Measurements from ENCODE around the gene POMT2.

POMT2 gene

DNA sequence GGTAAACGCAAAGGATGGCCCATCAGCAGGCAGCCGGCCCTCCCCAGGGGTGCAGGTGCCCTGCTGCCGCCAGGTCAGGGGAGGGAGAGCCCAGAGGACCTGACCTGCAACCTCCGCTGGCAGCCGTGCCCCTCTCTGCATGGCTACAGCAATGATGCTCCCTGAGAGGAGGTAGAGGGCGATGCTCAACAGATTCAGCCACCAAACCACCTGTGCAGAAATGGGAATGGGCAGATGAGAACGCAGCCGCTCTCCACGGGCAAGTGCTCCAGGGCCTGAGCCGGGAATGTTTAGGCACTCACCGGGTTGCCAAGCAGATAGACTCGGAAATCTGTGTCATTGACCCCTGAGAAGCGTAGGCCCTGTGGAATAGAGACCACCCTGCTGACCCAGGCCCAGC lies 41.0 kb downstream of the POMT2 start:
- H3K4me1 Mint-ChIP-seq: peaks cover 6% of the 10 kb centered on the region
- TF ChIP-seq, protein P1, sequence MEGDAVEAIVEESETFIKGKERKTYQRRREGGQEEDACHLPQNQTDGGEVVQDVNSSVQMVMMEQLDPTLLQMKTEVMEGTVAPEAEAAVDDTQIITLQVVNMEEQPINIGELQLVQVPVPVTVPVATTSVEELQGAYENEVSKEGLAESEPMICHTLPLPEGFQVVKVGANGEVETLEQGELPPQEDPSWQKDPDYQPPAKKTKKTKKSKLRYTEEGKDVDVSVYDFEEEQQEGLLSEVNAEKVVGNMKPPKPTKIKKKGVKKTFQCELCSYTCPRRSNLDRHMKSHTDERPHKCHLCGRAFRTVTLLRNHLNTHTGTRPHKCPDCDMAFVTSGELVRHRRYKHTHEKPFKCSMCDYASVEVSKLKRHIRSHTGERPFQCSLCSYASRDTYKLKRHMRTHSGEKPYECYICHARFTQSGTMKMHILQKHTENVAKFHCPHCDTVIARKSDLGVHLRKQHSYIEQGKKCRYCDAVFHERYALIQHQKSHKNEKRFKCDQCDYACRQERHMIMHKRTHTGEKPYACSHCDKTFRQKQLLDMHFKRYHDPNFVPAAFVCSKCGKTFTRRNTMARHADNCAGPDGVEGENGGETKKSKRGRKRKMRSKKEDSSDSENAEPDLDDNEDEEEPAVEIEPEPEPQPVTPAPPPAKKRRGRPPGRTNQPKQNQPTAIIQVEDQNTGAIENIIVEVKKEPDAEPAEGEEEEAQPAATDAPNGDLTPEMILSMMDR (IDR thresholded peaks at IDR 0.05): no peak
- H3K9me3 Mint-ChIP-seq: no peaks in the 10 kb centered on the region
- H3K36me3 Mint-ChIP-seq (ENCODE audit: low read depth): peaks cover 19% of the 10 kb centered on the region
- H3K27ac Mint-ChIP-seq: no peak overlapping the region
- no peak for DNase-seq
- H3K27me3 Mint-ChIP-seq (ENCODE audit: low read depth, poor library complexity): no peaks in the 10 kb centered on the region
- no peak overlapping the region for H3K4me3 Mint-ChIP-seq

DNA sequence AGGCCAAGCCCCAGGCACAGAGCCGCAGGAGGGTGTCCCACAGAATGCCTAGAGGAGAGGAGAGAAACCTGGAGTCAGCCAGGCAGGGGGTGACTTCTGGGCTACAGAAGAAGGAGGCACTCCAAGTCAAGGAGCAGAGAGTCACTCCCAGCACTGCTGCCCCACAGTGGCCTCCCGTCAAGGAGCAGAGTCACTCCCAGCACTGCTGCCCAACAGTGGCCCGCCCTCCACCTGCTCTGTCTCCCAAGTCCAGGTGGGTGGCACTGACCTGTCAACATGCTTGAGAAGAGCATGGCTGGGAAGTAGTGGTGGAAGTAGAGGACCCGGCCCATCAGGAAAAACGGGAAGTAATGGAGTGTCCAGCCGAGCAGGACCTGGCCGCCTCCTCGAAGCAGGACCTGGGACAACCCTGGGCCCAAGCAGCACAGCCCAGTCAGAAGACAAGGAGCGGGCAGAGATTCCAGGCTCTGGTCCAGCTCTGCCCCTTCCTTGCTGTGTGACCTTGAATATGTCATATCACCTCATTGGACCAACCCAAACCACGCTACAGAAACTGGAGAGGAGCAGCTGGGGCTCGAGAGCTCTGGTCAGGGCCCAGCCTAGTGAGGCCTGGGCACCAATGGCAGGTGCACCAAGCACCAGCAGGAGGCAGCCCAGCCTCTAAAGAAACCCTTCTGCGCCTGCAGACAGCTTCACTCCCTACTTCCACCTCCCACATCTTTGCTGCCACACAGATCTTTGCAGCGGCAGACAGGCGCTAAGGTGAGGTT lies 42.0 kb downstream of the POMT2 start:
- H3K9me3 Mint-ChIP-seq: no peaks in the 10 kb centered on the region
- TF ChIP-seq, protein P1 (IDR thresholded peaks at IDR 0.05): no peak
- H3K27me3 Mint-ChIP-seq (ENCODE audit: low read depth, poor library complexity): peaks cover 8% of the 10 kb centered on the region
- no peak overlapping the region for H3K4me3 Mint-ChIP-seq
- H3K4me1 Mint-ChIP-seq: peaks cover 6% of the 10 kb centered on the region
- peaks cover 12% of the 10 kb centered on the region for H3K36me3 Mint-ChIP-seq (ENCODE audit: low read depth)
- H3K27ac Mint-ChIP-seq: no peak overlapping the region
- DNase-seq: no peak

- Mint-ChIP-seq H3K4me1 (peaks cover 6% of the 10 kb centered on the region), H3K4me3 (no peak overlapping the region), H3K36me3 (ENCODE audit: low read depth) (peaks cover 18% of the 10 kb centered on the region), H3K27ac (no peak overlapping the region), H3K27me3 (ENCODE audit: low read depth, poor library complexity) (peaks cover 25% of the 10 kb centered on the region), H3K9me3 (peaks cover 11% of the 10 kb centered on the region)
- TF ChIP-seq, protein P1 (IDR thresholded peaks at IDR 0.05): no peak
- no peak for DNase-seq
Observed at GRCh38 chr14:77276959-77277358, 43.7 kb downstream of the POMT2 start.

DNA sequence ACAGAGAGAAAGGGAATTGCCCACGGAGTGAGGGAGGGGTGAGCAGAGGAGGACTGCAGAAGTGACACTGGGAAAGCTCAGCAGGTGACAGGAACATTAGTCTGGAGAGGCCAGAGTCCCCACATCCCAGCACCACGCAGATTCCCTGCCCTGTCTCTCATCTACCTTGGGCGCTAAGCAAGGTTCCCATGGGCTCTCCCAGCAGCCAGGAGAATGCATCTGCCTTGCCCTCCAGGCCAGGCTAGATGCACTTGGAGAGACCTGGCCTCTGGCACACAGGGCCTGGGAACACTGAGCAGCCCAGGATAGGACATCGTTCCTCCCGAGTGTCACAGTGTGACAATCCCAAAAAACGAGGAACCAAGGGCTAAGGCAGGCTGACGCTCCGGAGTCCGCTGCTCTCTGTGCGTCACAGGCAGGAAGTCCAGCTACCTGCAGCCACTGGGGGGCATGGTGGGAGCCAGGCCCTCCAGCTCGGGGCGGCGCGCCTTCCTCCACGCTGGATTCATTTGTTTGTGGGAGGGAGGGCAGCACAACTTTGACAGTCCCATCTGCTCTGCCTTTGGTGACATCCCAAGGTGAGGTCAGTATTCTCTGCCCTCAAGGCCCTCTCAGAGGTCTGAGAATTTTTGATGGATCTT lies 44.3 kb downstream of the POMT2 start:
- Mint-ChIP-seq H3K36me3 (ENCODE audit: low read depth) (peaks cover 18% of the 10 kb centered on the region), H3K27me3 (ENCODE audit: low read depth, poor library complexity) (peaks cover 31% of the 10 kb centered on the region), H3K4me3 (no peak overlapping the region), H3K9me3 (peaks cover 14% of the 10 kb centered on the region), H3K27ac (peak overlapping the region; percentile 64), H3K4me1 (peaks cover 6% of the 10 kb centered on the region)
- TF ChIP-seq, protein P1 (IDR thresholded peaks at IDR 0.05): no peak
- DNase-seq: no peak

GRCh38 chr14:77275601-77276017 lies 45.1 kb downstream of the POMT2 start:
- Mint-ChIP-seq H3K4me1 (peaks cover 6% of the 10 kb centered on the region), H3K27ac (no peak overlapping the region), H3K4me3 (no peak overlapping the region), H3K9me3 (peaks cover 14% of the 10 kb centered on the region), H3K36me3 (ENCODE audit: low read depth) (peaks cover 14% of the 10 kb centered on the region), H3K27me3 (ENCODE audit: low read depth, poor library complexity) (peaks cover 37% of the 10 kb centered on the region)
- DNase-seq: no peak
- TF ChIP-seq, protein P1 (IDR thresholded peaks at IDR 0.05): no peak
